ENCODE results near the gene PSPC1.
"Not testable (repeated sequence)": the region's sequence is repeated elsewhere in the genome, so short reads cannot be mapped to it uniquely, and the experiment has no call there.

The PSPC1 gene

GRCh38 chr13:19782727-19783682 is at the start of gene PSPC1:
Gene PSPC1, minus strand, starts transcription at chr13:19782945. Its CDS starts 188 bp downstream, at chr13:19782757.
- intact Hi-C loops (cut with micrococcal nuclease) = loop anchor here (2.0 to 5.0 kb wide), 3 partner anchors 82 to 384 kb away; no protein-coding TSS in a partner anchor
- not testable (repeated sequence) for H3K9me3 Mint-ChIP-seq; H3K27me3 Mint-ChIP-seq; H3K4me1 Mint-ChIP-seq (ENCODE audit: low read depth)
- Mint-ChIP-seq H3K4me3 (peak within 1 kb of the TSS; percentile 95), H3K36me3 (ENCODE audit: low read depth) (peaks cover 14% of the 10 kb centered on the region), H3K27ac (peak within 1 kb of the TSS; percentile 96)

GRCh38 chr13:19822673-19823072 is 39.9 kb upstream of the PSPC1 start:
- Mint-ChIP-seq H3K9me3 (no peaks in the 10 kb centered on the region), H3K4me1 (ENCODE audit: low read depth) (no peaks in the 10 kb centered on the region), H3K4me3 (no peak overlapping the region), H3K36me3 (ENCODE audit: low read depth) (peaks cover 80% of the 10 kb centered on the region), H3K27ac (no peak overlapping the region), H3K27me3 (no peaks in the 10 kb centered on the region)
- intact Hi-C loops (cut with micrococcal nuclease) = no loop called here

- Mint-ChIP-seq H3K4me3 (no peak overlapping the region), H3K27ac (no peak overlapping the region), H3K9me3 (no peaks in the 10 kb centered on the region), H3K4me1 (ENCODE audit: low read depth) (no peaks in the 10 kb centered on the region), H3K36me3 (ENCODE audit: low read depth) (peaks cover 61% of the 10 kb centered on the region), H3K27me3 (no peaks in the 10 kb centered on the region)
- intact Hi-C loops (cut with micrococcal nuclease) = no loop called here
These were observed 35.6 kb upstream of the PSPC1 start for GRCh38 chr13:19818223-19818842.

- Mint-ChIP-seq H3K36me3 (ENCODE audit: low read depth) (peaks cover 58% of the 10 kb centered on the region), H3K27me3 (no peaks in the 10 kb centered on the region), H3K4me1 (ENCODE audit: low read depth) (no peaks in the 10 kb centered on the region), H3K9me3 (no peaks in the 10 kb centered on the region), H3K27ac (no peak overlapping the region), H3K4me3 (no peak overlapping the region)
- intact Hi-C loops (cut with micrococcal nuclease) = no loop called here
These were observed 34.9 kb upstream of the PSPC1 start for GRCh38 chr13:19817510-19818158.

GRCh38 chr13:19817106-19817505 is 34.4 kb upstream of the PSPC1 start:
- Mint-ChIP-seq H3K4me3 (no peak overlapping the region), H3K4me1 (ENCODE audit: low read depth) (no peaks in the 10 kb centered on the region), H3K27ac (no peak overlapping the region), H3K9me3 (no peaks in the 10 kb centered on the region), H3K27me3 (no peaks in the 10 kb centered on the region), H3K36me3 (ENCODE audit: low read depth) (peaks cover 61% of the 10 kb centered on the region)
- intact Hi-C loops (cut with micrococcal nuclease) = no loop called here

GRCh38 chr13:19815842-19816241 is 33.1 kb upstream of the PSPC1 start:
- H3K36me3 Mint-ChIP-seq (ENCODE audit: low read depth) = peaks cover 52% of the 10 kb centered on the region
- intact Hi-C loops (cut with micrococcal nuclease); H3K4me1 Mint-ChIP-seq (ENCODE audit: low read depth); H3K27ac Mint-ChIP-seq; H3K27me3 Mint-ChIP-seq; H3K4me3 Mint-ChIP-seq; H3K9me3 Mint-ChIP-seq: not testable (repeated sequence)

- intact Hi-C loops (cut with micrococcal nuclease) = no loop called here
- no peak overlapping the region for H3K4me3 Mint-ChIP-seq
- H3K9me3 Mint-ChIP-seq = no peaks in the 10 kb centered on the region
- H3K4me1 Mint-ChIP-seq (ENCODE audit: low read depth) = no peaks in the 10 kb centered on the region
- peaks cover 22% of the 10 kb centered on the region for H3K36me3 Mint-ChIP-seq (ENCODE audit: low read depth)
- no peaks in the 10 kb centered on the region for H3K27me3 Mint-ChIP-seq
- no peak overlapping the region for H3K27ac Mint-ChIP-seq
These were observed 28.5 kb upstream of the PSPC1 start for GRCh38 chr13:19810996-19811881.

- no peaks in the 10 kb centered on the region for H3K9me3 Mint-ChIP-seq
- no peaks in the 10 kb centered on the region for H3K27me3 Mint-ChIP-seq
- no peak overlapping the region for H3K27ac Mint-ChIP-seq
- H3K4me3 Mint-ChIP-seq = no peak overlapping the region
- no peaks in the 10 kb centered on the region for H3K4me1 Mint-ChIP-seq (ENCODE audit: low read depth)
- intact Hi-C loops (cut with micrococcal nuclease) = no loop called here
- peaks cover 26% of the 10 kb centered on the region for H3K36me3 Mint-ChIP-seq (ENCODE audit: low read depth)
These were observed 27.4 kb upstream of the PSPC1 start for GRCh38 chr13:19810151-19810550.

- intact Hi-C loops (cut with micrococcal nuclease) = no loop called here
- no peak overlapping the region for H3K27ac Mint-ChIP-seq
These were observed 23.0 kb upstream of the PSPC1 start for GRCh38 chr13:19805765-19806164.

GRCh38 chr13:19795956-19796355 is 13.2 kb upstream of the PSPC1 start:
- H3K36me3 Mint-ChIP-seq (ENCODE audit: low read depth) = peaks cover 6% of the 10 kb centered on the region
- H3K4me3 Mint-ChIP-seq = no peak overlapping the region
- intact Hi-C loops (cut with micrococcal nuclease) = no loop called here
- H3K27me3 Mint-ChIP-seq = no peaks in the 10 kb centered on the region
- no peaks in the 10 kb centered on the region for H3K9me3 Mint-ChIP-seq
- no peak overlapping the region for H3K27ac Mint-ChIP-seq
- H3K4me1 Mint-ChIP-seq (ENCODE audit: low read depth) = peaks cover 33% of the 10 kb centered on the region

More at GRCh38 chr13:19805765-19806164, 23.0 kb upstream of the PSPC1 start:
- no peak overlapping the region for H3K4me3 Mint-ChIP-seq
- no peaks in the 10 kb centered on the region for H3K9me3 Mint-ChIP-seq
- H3K36me3 Mint-ChIP-seq (ENCODE audit: low read depth) = peaks cover 13% of the 10 kb centered on the region
- no peaks in the 10 kb centered on the region for H3K4me1 Mint-ChIP-seq (ENCODE audit: low read depth)
- no peaks in the 10 kb centered on the region for H3K27me3 Mint-ChIP-seq

- peaks cover 6% of the 10 kb centered on the region for H3K36me3 Mint-ChIP-seq (ENCODE audit: low read depth)
- H3K4me1 Mint-ChIP-seq (ENCODE audit: low read depth) = peaks cover 39% of the 10 kb centered on the region
- peak overlapping the region; percentile 62 for H3K27ac Mint-ChIP-seq
- intact Hi-C loops (cut with micrococcal nuclease) = no loop called here
- H3K9me3 Mint-ChIP-seq = no peaks in the 10 kb centered on the region
- H3K27me3 Mint-ChIP-seq = no peaks in the 10 kb centered on the region
- no peak overlapping the region for H3K4me3 Mint-ChIP-seq
These were observed 11.9 kb upstream of the PSPC1 start for GRCh38 chr13:19794631-19795030.

- Mint-ChIP-seq H3K4me3 (no peak overlapping the region), H3K36me3 (ENCODE audit: low read depth) (no peaks in the 10 kb centered on the region), H3K27ac (no peak overlapping the region), H3K9me3 (no peaks in the 10 kb centered on the region), H3K4me1 (ENCODE audit: low read depth) (peaks cover 39% of the 10 kb centered on the region), H3K27me3 (no peaks in the 10 kb centered on the region)
- intact Hi-C loops (cut with micrococcal nuclease) = no loop called here
These were observed 9.3 kb upstream of the PSPC1 start for GRCh38 chr13:19791953-19792537.
